ENCODE measurements around the gene SLC16A12.
"Not testable (repeated sequence)": the region's sequence is repeated elsewhere in the genome, so short reads cannot be mapped to it uniquely, and the experiment has no call there.

Gene SLC16A12

DNA sequence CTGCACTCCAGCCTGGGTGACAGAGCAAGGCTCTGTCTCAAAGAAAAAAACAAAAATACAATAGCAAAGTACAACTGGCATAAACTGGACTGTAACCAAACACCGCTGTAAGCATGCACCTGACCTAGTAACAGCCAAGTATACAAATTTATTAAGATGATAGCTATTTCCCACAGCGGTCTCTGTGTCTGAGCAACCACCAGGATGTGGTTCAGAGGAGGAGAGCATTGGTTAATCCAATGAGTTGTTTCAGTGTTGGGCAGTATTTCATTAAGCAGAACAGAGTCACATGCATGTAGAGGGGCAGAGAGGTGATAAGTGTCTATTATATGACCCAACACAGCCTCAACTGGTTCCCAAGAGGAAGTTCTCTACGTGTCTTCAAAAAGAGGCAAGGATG is 4.0 kb downstream of the SLC16A12 start:
- no peak overlapping the region for H3K27ac ChIP-seq (ENCODE audit: poor library complexity, severe bottlenecking)
- DNase-seq (ENCODE audit: low spot score) = no peak

DNA sequence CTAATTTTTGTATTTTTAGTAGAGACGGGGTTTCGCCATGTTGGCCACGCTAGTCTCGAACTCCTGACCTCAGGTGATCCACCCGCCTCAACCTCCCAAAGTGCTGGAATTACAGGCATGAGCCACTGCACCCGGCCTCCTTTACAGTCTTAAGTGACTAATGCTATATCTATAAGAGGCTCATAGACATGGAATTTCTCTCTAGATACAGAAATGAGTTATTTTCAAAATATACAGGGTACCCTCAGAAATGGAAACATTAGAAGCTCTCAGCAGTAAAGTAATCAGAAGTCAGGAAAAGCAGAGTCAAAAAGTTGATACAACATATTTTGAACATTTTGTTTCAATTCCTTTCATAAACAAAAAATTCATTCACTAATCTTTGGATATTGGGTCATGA is 5.7 kb downstream of the SLC16A12 start:
- 0 out of 3 replicates have a peak, but pooled peaks have one; percentile 29 for ATAC-seq (ENCODE audit: low read depth)
- not testable (repeated sequence) for H3K36me3 ChIP-seq (ENCODE audit: low read depth); H3K4me3 ChIP-seq (ENCODE audit: severe bottlenecking); H3K9me3 ChIP-seq (ENCODE audit: severe bottlenecking); H3K27ac ChIP-seq (ENCODE audit: poor library complexity, severe bottlenecking); DNase-seq (ENCODE audit: low spot score); H3K27me3 ChIP-seq (ENCODE audit: insufficient read depth, poor library complexity, severe bottlenecking)
- H3K4me1 ChIP-seq (ENCODE audit: insufficient read depth, poor library complexity, severe bottlenecking) = peaks cover 19% of the 10 kb centered on the region

More for the DNA sequence above, 4.0 kb downstream of the SLC16A12 start:
- H3K27me3 ChIP-seq (ENCODE audit: insufficient read depth, poor library complexity, severe bottlenecking) = peaks cover 4% of the 10 kb centered on the region
- no peak overlapping the region for H3K4me3 ChIP-seq (ENCODE audit: severe bottlenecking)
- TF ChIP-seq, protein P1, sequence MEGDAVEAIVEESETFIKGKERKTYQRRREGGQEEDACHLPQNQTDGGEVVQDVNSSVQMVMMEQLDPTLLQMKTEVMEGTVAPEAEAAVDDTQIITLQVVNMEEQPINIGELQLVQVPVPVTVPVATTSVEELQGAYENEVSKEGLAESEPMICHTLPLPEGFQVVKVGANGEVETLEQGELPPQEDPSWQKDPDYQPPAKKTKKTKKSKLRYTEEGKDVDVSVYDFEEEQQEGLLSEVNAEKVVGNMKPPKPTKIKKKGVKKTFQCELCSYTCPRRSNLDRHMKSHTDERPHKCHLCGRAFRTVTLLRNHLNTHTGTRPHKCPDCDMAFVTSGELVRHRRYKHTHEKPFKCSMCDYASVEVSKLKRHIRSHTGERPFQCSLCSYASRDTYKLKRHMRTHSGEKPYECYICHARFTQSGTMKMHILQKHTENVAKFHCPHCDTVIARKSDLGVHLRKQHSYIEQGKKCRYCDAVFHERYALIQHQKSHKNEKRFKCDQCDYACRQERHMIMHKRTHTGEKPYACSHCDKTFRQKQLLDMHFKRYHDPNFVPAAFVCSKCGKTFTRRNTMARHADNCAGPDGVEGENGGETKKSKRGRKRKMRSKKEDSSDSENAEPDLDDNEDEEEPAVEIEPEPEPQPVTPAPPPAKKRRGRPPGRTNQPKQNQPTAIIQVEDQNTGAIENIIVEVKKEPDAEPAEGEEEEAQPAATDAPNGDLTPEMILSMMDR (IDR thresholded peaks at IDR 0.05; ENCODE audit: poor library complexity, severe bottlenecking) = no peak
- H3K4me1 ChIP-seq (ENCODE audit: insufficient read depth, poor library complexity, severe bottlenecking) = peaks cover 19% of the 10 kb centered on the region
- ATAC-seq (ENCODE audit: low read depth) = no peak
- no peaks in the 10 kb centered on the region for H3K36me3 ChIP-seq (ENCODE audit: low read depth)
- H3K9me3 ChIP-seq (ENCODE audit: severe bottlenecking) = no peaks in the 10 kb centered on the region

DNA sequence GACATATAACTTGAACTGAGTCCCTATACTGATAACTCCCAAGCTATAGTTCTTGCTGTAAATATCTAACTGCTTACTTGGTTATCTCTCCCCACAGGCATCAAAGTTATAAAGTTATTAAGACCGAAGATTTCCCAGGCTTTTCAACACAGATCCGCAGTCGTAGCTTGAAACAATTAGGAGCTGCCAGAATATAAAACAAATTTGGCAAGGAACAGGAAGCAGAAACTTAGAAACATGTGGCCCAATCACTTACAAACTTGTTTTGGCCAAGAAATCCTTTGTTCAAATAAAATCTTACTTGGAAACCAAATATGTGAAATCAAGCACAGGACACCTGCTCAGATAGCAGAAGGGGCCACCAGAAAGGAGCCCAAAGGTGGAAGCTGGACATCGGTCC is 9.0 kb downstream of the SLC16A12 start:
- H3K9me3 ChIP-seq (ENCODE audit: severe bottlenecking) = no peaks in the 10 kb centered on the region
- ATAC-seq (ENCODE audit: low read depth) (no peak), DNase-seq (ENCODE audit: low spot score) (no peak)
- H3K4me3 ChIP-seq (ENCODE audit: severe bottlenecking) = no peak overlapping the region
- no peaks in the 10 kb centered on the region for H3K27me3 ChIP-seq (ENCODE audit: insufficient read depth, poor library complexity, severe bottlenecking)
- TF ChIP-seq, protein P1 (IDR thresholded peaks at IDR 0.05; ENCODE audit: poor library complexity, severe bottlenecking) = no peak
- no peaks in the 10 kb centered on the region for H3K36me3 ChIP-seq (ENCODE audit: low read depth)
- H3K4me1 ChIP-seq (ENCODE audit: insufficient read depth, poor library complexity, severe bottlenecking) = peaks cover 4% of the 10 kb centered on the region
- H3K27ac ChIP-seq (ENCODE audit: poor library complexity, severe bottlenecking) = no peak overlapping the region

DNA sequence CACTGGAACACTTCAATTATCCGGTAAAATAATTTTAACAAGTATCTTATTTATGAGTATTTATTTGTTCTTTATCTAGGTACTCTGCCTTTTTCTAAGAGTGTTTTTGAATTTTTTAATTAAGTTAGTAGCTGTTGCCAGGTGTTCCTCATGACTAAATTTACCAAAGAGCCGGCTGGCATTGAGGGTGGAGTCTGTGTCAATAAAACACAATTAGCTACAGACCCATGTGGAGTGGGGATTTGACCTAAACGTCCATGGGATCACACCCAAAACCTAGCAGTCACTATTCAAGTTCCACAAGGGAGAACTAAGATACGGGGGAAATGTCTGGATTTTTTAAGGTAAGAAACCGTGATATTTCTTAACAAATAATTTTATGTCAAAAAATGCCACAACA is 9.8 kb downstream of the SLC16A12 start:
- TF ChIP-seq, protein P1 (IDR thresholded peaks at IDR 0.05; ENCODE audit: poor library complexity, severe bottlenecking) = no peak
- ATAC-seq (ENCODE audit: low read depth) = no peak
- no peaks in the 10 kb centered on the region for H3K9me3 ChIP-seq (ENCODE audit: severe bottlenecking)
- no peaks in the 10 kb centered on the region for H3K27me3 ChIP-seq (ENCODE audit: insufficient read depth, poor library complexity, severe bottlenecking)
- no peak for DNase-seq (ENCODE audit: low spot score)
- peaks cover 4% of the 10 kb centered on the region for H3K4me1 ChIP-seq (ENCODE audit: insufficient read depth, poor library complexity, severe bottlenecking)
- no peaks in the 10 kb centered on the region for H3K36me3 ChIP-seq (ENCODE audit: low read depth)
- H3K4me3 ChIP-seq (ENCODE audit: severe bottlenecking) = no peak overlapping the region
- H3K27ac ChIP-seq (ENCODE audit: poor library complexity, severe bottlenecking) = no peak overlapping the region

DNA sequence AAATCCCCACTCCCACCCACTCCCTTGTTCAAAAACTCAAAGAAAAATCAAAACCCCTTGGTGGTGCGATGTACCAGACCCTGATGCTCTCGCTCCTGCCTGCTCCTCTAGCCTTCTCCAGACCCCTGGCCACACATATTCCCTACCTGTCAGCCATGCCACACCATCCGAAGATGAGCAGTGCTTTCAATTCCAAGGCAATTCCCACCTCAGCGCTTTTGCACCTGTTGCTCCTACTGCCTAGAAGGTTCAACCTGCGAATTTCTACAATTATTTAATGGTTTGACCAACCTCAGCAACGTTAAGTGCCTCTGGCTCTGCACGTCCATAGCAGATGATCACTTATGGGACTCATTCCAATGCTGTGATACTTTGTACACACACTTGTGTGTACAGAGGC is 11.1 kb downstream of the SLC16A12 start:
- H3K36me3 ChIP-seq (ENCODE audit: low read depth) = no peaks in the 10 kb centered on the region
- H3K4me3 ChIP-seq (ENCODE audit: severe bottlenecking) = no peak overlapping the region
- H3K4me1 ChIP-seq (ENCODE audit: insufficient read depth, poor library complexity, severe bottlenecking) = no peaks in the 10 kb centered on the region
- ATAC-seq (ENCODE audit: low read depth) (no peak), DNase-seq (ENCODE audit: low spot score) (no peak)
- TF ChIP-seq, protein P1 (IDR thresholded peaks at IDR 0.05; ENCODE audit: poor library complexity, severe bottlenecking) = no peak
- no peaks in the 10 kb centered on the region for H3K27me3 ChIP-seq (ENCODE audit: insufficient read depth, poor library complexity, severe bottlenecking)
- H3K9me3 ChIP-seq (ENCODE audit: severe bottlenecking) = no peaks in the 10 kb centered on the region
- H3K27ac ChIP-seq (ENCODE audit: poor library complexity, severe bottlenecking) = no peak overlapping the region

Measured in RWPE2 (cell line).